K562 (cell line): ENCODE results near the gene TLX2. TPM values are rescaled to one million over a fixed set of nuclear protein-coding genes. Genes with fewer than 3 reads are reported as not detected.
A peak's percentile ranks its signal among the peaks of the same experiment; 100 is the strongest.

Experiments
- AFF4 ChIP-seq: sonication (generic); formaldehyde crosslinking; IDR thresholded peaks from 2 replicates; pipeline ENCODE4 v1.8.0; 2023; ENCODE audit warnings: mild to moderate bottlenecking, missing genetic modification reagents
- ARNT ChIP-seq, 2 experiments: fragments of 450-650 bp; IDR thresholded peaks; 2 replicates each; pipeline ENCODE4 v1.6.1; 2016; ENCODE audit warnings: mild to moderate bottlenecking in 1 of 2
- DEAF1 ChIP-seq: fragments of 450-650 bp; formaldehyde crosslinking; IDR thresholded peaks from 2 replicates; pipeline ENCODE4 v1.4.0; 2020; ENCODE audit warnings: mild to moderate bottlenecking, moderate library complexity
- EGR1 ChIP-seq: fragments of 450-650 bp; conservative IDR thresholded peaks from 2 replicates; pipeline ENCODE4 v1.6.1; 2017; ENCODE audit warnings: mild to moderate bottlenecking
- ELF1 ChIP-seq: fragments of 200-800 bp; sonication (Bioruptor generic); IDR thresholded peaks from 2 replicates; pipeline ENCODE4 v1.6.1; 2016; ENCODE audit warnings: missing genetic modification characterization, missing compliant biosample characterization
- FOXK2 ChIP-seq, 2 experiments: fragments of 450-650 bp; IDR thresholded peaks in 1 of 2; conservative IDR thresholded peaks in 1 of 2; 2 replicates each; pipeline ENCODE4 v1.6.1; 2016; ENCODE audit warnings: low read depth in 2 of 2, mild to moderate bottlenecking in 1 of 2
- FUS ChIP-seq: fragments of 200-400 bp; formaldehyde crosslinking; optimal IDR thresholded peaks from 2 replicates; pipeline ENCODE3; 2017; ENCODE audit warnings: low read depth, low read length
- KAT8 ChIP-seq: fragments of 450-650 bp; IDR thresholded peaks from 2 replicates; pipeline ENCODE4 v1.6.1; 2016; ENCODE audit warnings: low read depth, mild to moderate bottlenecking
- LCOR ChIP-seq: sonication (generic); formaldehyde crosslinking; IDR thresholded peaks from 2 replicates; pipeline ENCODE4 v1.8.0; 2022; ENCODE audit warnings: mild to moderate bottlenecking, missing genetic modification reagents
- NFRKB ChIP-seq: fragments of 450-650 bp; IDR thresholded peaks from 2 replicates; pipeline ENCODE4 v1.6.1; 2016; ENCODE audit warnings: low read depth
- PHF8 ChIP-seq: fragments of 200-600 bp; sonication (generic); IDR thresholded peaks from 2 replicates; pipeline ENCODE4 v1.6.1; 2012; ENCODE audit warnings: mixed run types, mild to moderate bottlenecking, inconsistent platforms, low read length, moderate library complexity, borderline replicate concordance
- PHTF2 ChIP-seq: fragments of 250-450 bp; sonication (Bioruptor Pico); IDR thresholded peaks from 2 replicates; pipeline ENCODE4 v1.5.0; 2021; ENCODE audit warnings: mild to moderate bottlenecking
- PRMT5 ChIP-seq: sonication (generic); formaldehyde crosslinking; IDR thresholded peaks from 2 replicates; pipeline ENCODE4 v1.5.0; 2020; ENCODE audit warnings: missing genetic modification reagents
- RBBP5 ChIP-seq: fragments of 200-600 bp; sonication (generic); IDR thresholded peaks from 2 replicates; pipeline ENCODE4 v1.6.1; 2012; ENCODE audit warnings: borderline replicate concordance, mild to moderate bottlenecking, low read length, control low read depth, inconsistent platforms; ENCODE audit not compliant: insufficient read depth, poor library complexity, severe bottlenecking
- SMAD4 ChIP-seq: fragments of 250-450 bp; sonication (Bioruptor Pico); conservative IDR thresholded peaks from 2 replicates; pipeline ENCODE4 v1.8.0; 2021; ENCODE audit warnings: inconsistent platforms, mild to moderate bottlenecking, moderate library complexity
- SRSF1 ChIP-seq: fragments of 200-400 bp; formaldehyde crosslinking; IDR thresholded peaks from 2 replicates; pipeline ENCODE4 v1.6.1; 2017; ENCODE audit warnings: mild to moderate bottlenecking, low read depth, low read length, moderate library complexity
- TAF1 ChIP-seq: IDR thresholded peaks from 2 replicates; pipeline ENCODE4 v1.6.1; 2011; ENCODE audit warnings: mild to moderate bottlenecking, low read length, moderate library complexity; ENCODE audit not compliant: insufficient read depth, control insufficient read depth, severe bottlenecking; ENCODE audit errors: extremely low read depth
- TGIF2 ChIP-seq: sonication (generic); formaldehyde crosslinking; IDR thresholded peaks from 2 replicates; pipeline ENCODE4 v1.8.1; 2022; ENCODE audit warnings: mild to moderate bottlenecking, missing genetic modification reagents, moderate library complexity
- XRCC4 ChIP-seq: IDR thresholded peaks from one replicate; pipeline ENCODE4 v1.6.1; 2011; ENCODE audit not compliant: insufficient read depth, insufficient read length; ENCODE audit errors: extremely low read depth
- polyA plus RNA-seq, 8 experiments: library from polyadenylated mRNA; depleted of rRNA in 4 of 8; stranded (reverse) in 5 of 8; unstranded in 3 of 8; fragments of >200 nt; fragmentation: Nextera tagmentation in 2 of 8; fragmentation: Illumina TruSeq in 1 of 8; extraction: Ambion mirVana in 2 of 8; extraction: Trizol in 1 of 8; gene quantifications; 2 replicates each; pipeline versions ENCODE4 v1.2.1 to v1.2.3, GENCODE V29; 2011 to 2014; ENCODE audit warnings: inconsistent platforms in 1 of 8, missing spikeins in 1 of 8
- total RNA-seq, 7 experiments: library from RNA; depleted of rRNA in 6 of 7; stranded (reverse); fragments of >200 nt in 6 of 7; fragmentation: Illumina TruSeq in 2 of 7; extraction: Trizol in 2 of 7; gene quantifications; 2 replicates each; pipeline versions ENCODE4 v1.2.1 to v1.2.3, GENCODE V29; 2011 to 2021; ENCODE audit warnings: low replicate concordance in 1 of 7
- TF ChIP-seq, protein P1 (sequence below): fragments of 450-650 bp; IDR thresholded peaks from 2 replicates; pipeline ENCODE4 v1.6.1; 2018; ENCODE audit not compliant: partially characterized antibody

Gene TLX2
- total and polyA plus RNA-seq, 9 of the 15 experiments (the other 6 are each of a cell fraction or from before 2014, with no cell fraction given) = not detected

DNA sequence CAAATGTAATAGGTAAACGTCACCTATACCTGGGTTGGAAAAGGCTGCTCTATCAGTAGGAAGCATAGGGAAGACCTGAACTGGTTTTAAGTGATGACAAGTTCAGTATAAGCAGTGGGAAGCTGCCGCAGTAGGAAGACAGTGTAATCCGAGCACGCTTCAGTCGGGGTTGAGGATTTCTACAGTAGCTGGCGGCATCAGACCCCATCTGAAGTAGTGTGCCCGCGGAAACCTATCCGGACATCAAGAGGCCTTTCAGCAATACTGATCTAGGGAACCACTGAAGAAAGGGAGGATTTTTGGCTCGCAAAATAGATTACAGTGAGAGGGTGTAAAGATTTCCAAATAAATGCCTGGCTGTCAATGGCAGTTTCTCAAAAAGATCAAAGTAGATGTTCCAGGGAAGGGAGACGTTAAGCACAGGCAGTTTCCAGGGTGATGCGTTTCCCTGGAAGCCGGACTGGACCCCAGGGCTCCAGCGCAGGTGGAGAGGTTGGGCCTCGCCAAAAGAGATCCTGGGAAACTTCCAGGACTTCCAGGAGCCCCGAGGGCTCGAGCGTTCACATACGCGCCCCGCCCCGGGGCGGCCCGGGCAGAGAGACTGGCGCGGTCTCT is 34.1 kb downstream of the TLX2 start (continued):
- TF ChIP-seq NFRKB (no peak), FOXK2 (conservative IDR thresholded peaks at IDR 0.05 in 1 of 2, IDR thresholded peaks at IDR 0.05 in 1 of 2; ENCODE audit: low read depth in 2 of 2) (no peak), ELF1 (tag) (no peak), PHF8 (peak; percentile 71; the same call in 1 of the 2 replicates), TAF1 (no peak), XRCC4 (no peak), PHTF2 (no peak), AFF4 (CRISPR knock-in tag) (0 out of 2 replicates have a peak, but pooled peaks have one; percentile 46), ARNT (IDR thresholded peaks at IDR 0.05) (no peak), SMAD4 (no peak), RBBP5 (peak; percentile 25), SRSF1 (no peak), DEAF1 (CRISPR knock-in tag) (no peak), PRMT5 (CRISPR knock-in tag) (no peak), EGR1 (no peak), LCOR (no peak), TGIF2 (CRISPR knock-in tag) (no peak), KAT8 (no peak), FUS (no peak)
- TF ChIP-seq, protein P1, sequence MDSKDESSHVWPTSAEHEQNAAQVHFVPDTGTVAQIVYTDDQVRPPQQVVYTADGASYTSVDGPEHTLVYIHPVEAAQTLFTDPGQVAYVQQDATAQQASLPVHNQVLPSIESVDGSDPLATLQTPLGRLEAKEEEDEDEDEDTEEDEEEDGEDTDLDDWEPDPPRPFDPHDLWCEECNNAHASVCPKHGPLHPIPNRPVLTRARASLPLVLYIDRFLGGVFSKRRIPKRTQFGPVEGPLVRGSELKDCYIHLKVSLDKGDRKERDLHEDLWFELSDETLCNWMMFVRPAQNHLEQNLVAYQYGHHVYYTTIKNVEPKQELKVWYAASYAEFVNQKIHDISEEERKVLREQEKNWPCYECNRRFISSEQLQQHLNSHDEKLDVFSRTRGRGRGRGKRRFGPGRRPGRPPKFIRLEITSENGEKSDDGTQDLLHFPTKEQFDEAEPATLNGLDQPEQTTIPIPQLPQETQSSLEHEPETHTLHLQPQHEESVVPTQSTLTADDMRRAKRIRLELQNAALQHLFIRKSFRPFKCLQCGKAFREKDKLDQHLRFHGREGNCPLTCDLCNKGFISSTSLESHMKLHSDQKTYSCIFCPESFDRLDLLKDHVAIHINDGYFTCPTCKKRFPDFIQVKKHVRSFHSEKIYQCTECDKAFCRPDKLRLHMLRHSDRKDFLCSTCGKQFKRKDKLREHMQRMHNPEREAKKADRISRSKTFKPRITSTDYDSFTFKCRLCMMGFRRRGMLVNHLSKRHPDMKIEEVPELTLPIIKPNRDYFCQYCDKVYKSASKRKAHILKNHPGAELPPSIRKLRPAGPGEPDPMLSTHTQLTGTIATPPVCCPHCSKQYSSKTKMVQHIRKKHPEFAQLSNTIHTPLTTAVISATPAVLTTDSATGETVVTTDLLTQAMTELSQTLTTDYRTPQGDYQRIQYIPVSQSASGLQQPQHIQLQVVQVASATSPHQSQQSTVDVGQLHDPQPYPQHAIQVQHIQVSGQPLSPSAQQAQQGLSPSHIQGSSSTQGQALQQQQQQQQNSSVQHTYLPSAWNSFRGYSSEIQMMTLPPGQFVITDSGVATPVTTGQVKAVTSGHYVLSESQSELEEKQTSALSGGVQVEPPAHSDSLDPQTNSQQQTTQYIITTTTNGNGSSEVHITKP = peak; percentile 9
